Stimulated activated CD4-positive, alpha-beta T cell treated with anti-CD3 and anti-CD28 coated beads, Interleukin-1b, Interleukin-23, amount 100 ng/mL, for 48 hours (primary cell): ENCODE data around the gene ZNF692.
"Not testable (repeated sequence)": the region's sequence is repeated elsewhere in the genome, so short reads cannot be mapped to it uniquely, and the experiment has no call there.

ENCODE experiments used
- DNase-seq: peaks from one replicate; pipeline ENCODE4 v3.0.0-alpha.2; 2020

Gene ZNF692

GRCh38 chr1:248848602-248849001, 10.3 kb downstream of the ZNF692 start:
- DNase-seq, result no peak

GRCh38 chr1:248847956-248848561, 10.8 kb downstream of the ZNF692 start:
- no peak for DNase-seq

GRCh38 chr1:248847181-248847955, 11.5 kb downstream of the ZNF692 start:
- DNase-seq, result no peak

- no peak for DNase-seq
Measured at GRCh38 chr1:248844526-248844925, 14.4 kb downstream of the ZNF692 start.

- DNase-seq, result no peak
Measured at GRCh38 chr1:248843687-248844086, 15.2 kb downstream of the ZNF692 start.

- DNase-seq, result no peak
Measured at GRCh38 chr1:248842781-248843331, 16.0 kb downstream of the ZNF692 start.

GRCh38 chr1:248841702-248842395, 17.0 kb downstream of the ZNF692 start:
- DNase-seq, result peak; percentile 33

GRCh38 chr1:248840946-248841345, 17.9 kb downstream of the ZNF692 start:
- DNase-seq, result no peak

GRCh38 chr1:248839168-248839555, 19.7 kb downstream of the ZNF692 start:
- DNase-seq, result no peak

GRCh38 chr1:248838357-248839167, 20.3 kb downstream of the ZNF692 start:
- peak; percentile 84 for DNase-seq

GRCh38 chr1:248837781-248838356, 21.0 kb downstream of the ZNF692 start, which contains the start of gene ZNF672:
Gene ZNF672 (plus strand): TSS chr1:248838224. CDS start chr1:248847275, 9,051 bp downstream.
- DNase-seq, result peak; percentile 93

GRCh38 chr1:248837045-248837780, 21.7 kb downstream of the ZNF692 start:
- no peak for DNase-seq

GRCh38 chr1:248834343-248834940, 24.4 kb downstream of the ZNF692 start:
- no peak for DNase-seq

GRCh38 chr1:248831842-248832241, 27.0 kb downstream of the ZNF692 start:
- DNase-seq, result no peak

- not testable (repeated sequence) for DNase-seq
Measured at GRCh38 chr1:248830718-248831017, 28.2 kb downstream of the ZNF692 start.

GRCh38 chr1:248828845-248829244, 30.0 kb downstream of the ZNF692 start:
- no peak for DNase-seq

- DNase-seq, result peak; percentile 91
Measured at GRCh38 chr1:248825909-248826760, 32.8 kb downstream of the ZNF692 start, which contains the start of gene SH3BP5L. Gene SH3BP5L (minus strand): TSS chr1:248825915. CDS start chr1:248824935, 980 bp downstream.

- no peak for DNase-seq
Measured at GRCh38 chr1:248825573-248825908, 33.3 kb downstream of the ZNF692 start.

- DNase-seq, result no peak
Measured at GRCh38 chr1:248825136-248825535, 33.7 kb downstream of the ZNF692 start.

- no peak for DNase-seq
Measured at GRCh38 chr1:248824701-248825100, 34.2 kb downstream of the ZNF692 start.
